Endothelial cell of umbilical vein (primary cell): ENCODE results near the gene EED. TPM values are rescaled to one million over a fixed set of nuclear protein-coding genes. Genes with fewer than 3 reads are reported as not detected.

Experiments used
- BruUV-seq: library from RNA; stranded (reverse); fragments of 400-500 nt; replicated peaks from 2 replicates; lab custom pipeline; 2021; lab: Mats Ljungman, UMichigan
- CTCF ChIA-PET: fragments of 300-600, 350-600 bp; sonication (Branson Sonifier 250); formaldehyde crosslinking; loops from one replicate; lab custom pipeline; 2021; ENCODE audit warnings: antibody characterized with exemption, inconsistent platforms; lab: Charles Lee
- POLR2A ChIA-PET: fragments of 300-600, 350-600 bp; sonication (Branson Sonifier 250); formaldehyde crosslinking; loops from one replicate; lab custom pipeline; 2021; ENCODE audit warnings: antibody characterized with exemption, inconsistent platforms; lab: Charles Lee
- DNase-seq: peaks from one replicate; pipeline ENCODE4 v3.0.0-alpha.2; 2011; ENCODE audit warnings: low read depth, low spot score
- FAIRE-seq: peaks from 2 replicates; lab custom pipeline; 2011; peaks lifted over from hg19 to GRCh38; lab: Jason Lieb, UNC
- H2AFZ ChIP-seq: 2 replicates; pipeline ENCODE4 v1.6.0; 2012; ENCODE audit warnings: low read depth, low read length, control low read depth, inconsistent platforms
- H3K27ac ChIP-seq: 2 replicates; pipeline ENCODE4 v1.5.1; 2011; ENCODE audit warnings: low read depth, mild to moderate bottlenecking, control low read depth, low read length, moderate library complexity; ENCODE audit not compliant: insufficient read depth
- H3K27me3 ChIP-seq, 2 experiments: 2 replicates each; pipeline versions ENCODE4 v1.6.0 to v1.6.1; 2011; ENCODE audit warnings: low read length in 2 of 2, mixed read lengths in 1 of 2; ENCODE audit not compliant: control insufficient read depth in 2 of 2, insufficient read depth in 2 of 2
- H3K36me3 ChIP-seq, 2 experiments: 2 replicates in 1 of 2; 3 replicates in 1 of 2; pipeline ENCODE4 v1.5.1; 2011; ENCODE audit warnings: low read length in 2 of 2, mild to moderate bottlenecking in 1 of 2, moderate library complexity in 1 of 2; ENCODE audit not compliant: control insufficient read depth in 2 of 2, insufficient read depth in 2 of 2; ENCODE audit errors: extremely low read depth in 1 of 2
- H3K4me1 ChIP-seq: 3 replicates; pipeline ENCODE4 v1.5.1; 2011; ENCODE audit warnings: mild to moderate bottlenecking, low read length; ENCODE audit not compliant: control insufficient read depth, insufficient read depth; ENCODE audit errors: extremely low read depth
- H3K4me2 ChIP-seq: 2 replicates; pipeline ENCODE4 v1.6.1; 2011; ENCODE audit warnings: low read length, control low read depth, mixed read lengths; ENCODE audit not compliant: insufficient read depth
- H3K4me3 ChIP-seq, 3 experiments: fragments of 200-600 bp in 1 of 3; sonication (generic), shearing (Covaris generic) in 1 of 3; replicated peaks in 1 of 3; 2 replicates each; pipeline ENCODE4 v1.5.1; 2011 to 2016; ENCODE audit warnings: control low read depth in 3 of 3, low read length in 3 of 3, mild to moderate bottlenecking in 2 of 3, inconsistent platforms in 1 of 3, low read depth in 1 of 3, moderate library complexity in 1 of 3; ENCODE audit not compliant: insufficient read depth in 1 of 3
- H3K79me2 ChIP-seq: 2 replicates; pipeline ENCODE4 v1.6.0; 2012; ENCODE audit warnings: low read length, inconsistent platforms; ENCODE audit not compliant: control insufficient read depth, insufficient read depth
- H3K9ac ChIP-seq: replicated peaks from 2 replicates; pipeline ENCODE3; 2011; ENCODE audit warnings: low read length, control low read depth; ENCODE audit not compliant: insufficient read depth; ENCODE audit errors: extremely low read depth
- H3K9me1 ChIP-seq: replicated peaks from 3 replicates; pipeline ENCODE4 v1.6.0; 2011; ENCODE audit warnings: mild to moderate bottlenecking, low read length; ENCODE audit not compliant: control insufficient read depth, insufficient read depth; ENCODE audit errors: extremely low read depth
- H3K9me3 ChIP-seq: replicated peaks from 2 replicates; pipeline ENCODE4 v1.5.1; 2012; ENCODE audit warnings: low read length, inconsistent platforms; ENCODE audit not compliant: control insufficient read depth, insufficient read depth
- H4K20me1 ChIP-seq: replicated peaks from 2 replicates; pipeline ENCODE3; 2011; ENCODE audit warnings: mild to moderate bottlenecking, low read length; ENCODE audit not compliant: control insufficient read depth, insufficient read depth; ENCODE audit errors: extremely low read depth
- EZH2 ChIP-seq: IDR thresholded peaks from 2 replicates; pipeline ENCODE4 v1.6.1; 2012; ENCODE audit warnings: borderline replicate concordance, low read depth, mild to moderate bottlenecking, moderate library complexity, low read length, inconsistent platforms; ENCODE audit not compliant: severe bottlenecking
- JUN ChIP-seq: IDR thresholded peaks from 2 replicates; pipeline ENCODE4 v1.6.1; 2011; ENCODE audit warnings: borderline replicate concordance, low read depth; ENCODE audit not compliant: insufficient read length, insufficient read depth
- POLR2A ChIP-seq: IDR thresholded peaks from 2 replicates; pipeline ENCODE4 v1.6.1; 2012; ENCODE audit warnings: low read depth, mild to moderate bottlenecking, control low read depth, low read length
- POLR2AphosphoS5 ChIP-seq: IDR thresholded peaks from 2 replicates; pipeline ENCODE4 v1.6.1; 2012; ENCODE audit warnings: low read depth, mild to moderate bottlenecking, control low read depth, low read length, moderate library complexity; ENCODE audit not compliant: insufficient read depth
- dilution Hi-C: fragments of 300-500 bp; cut with MboI; formaldehyde crosslinking; loops from one replicate; pipeline ENCODE4 v1.15.0; 2019; ENCODE audit warnings: low sequenced_read_pairs; ENCODE audit not compliant: extremely low pct_ligation_motif_present
- intact Hi-C: fragments of 100-400 bp; cut with micrococcal nuclease; formaldehyde crosslinking; loops from one replicate; pipeline ENCODE4 v1.10.0; 2022
- polyA plus RNA-seq, 4 experiments: library from polyadenylated mRNA; depleted of rRNA in 3 of 4; stranded (reverse) in 3 of 4; unstranded in 1 of 4; fragments of >200 nt; gene quantifications; 2 replicates each; pipeline versions ENCODE4 v1.2.1 to v1.2.3, GENCODE V29; 2011 to 2012; ENCODE audit warnings: missing spikeins in 1 of 4
- total RNA-seq: library from RNA; stranded (reverse); gene quantifications from 2 replicates; pipeline ENCODE4 v1.2.3, GENCODE V29; 2021
- TF ChIP-seq, protein P1 (sequence below), 2 donors: IDR thresholded peaks; 1 replicate in 1 of 2; 2 replicates in 1 of 2; pipeline ENCODE4 v1.5.1; 2011; ENCODE audit warnings: low read length in 2 of 2, mild to moderate bottlenecking in 2 of 2, moderate library complexity in 2 of 2, control low read depth in 1 of 2, inconsistent platforms in 1 of 2, low read depth in 1 of 2; ENCODE audit not compliant: insufficient read depth in 1 of 2; ENCODE audit errors: extremely low read depth in 1 of 2

Gene EED
- total and polyA plus RNA-seq, 2 donors (not counting 3 experiments of a cell fraction or from before 2014, with no cell fraction given) = 9.4 to 21.8 TPM

DNA sequence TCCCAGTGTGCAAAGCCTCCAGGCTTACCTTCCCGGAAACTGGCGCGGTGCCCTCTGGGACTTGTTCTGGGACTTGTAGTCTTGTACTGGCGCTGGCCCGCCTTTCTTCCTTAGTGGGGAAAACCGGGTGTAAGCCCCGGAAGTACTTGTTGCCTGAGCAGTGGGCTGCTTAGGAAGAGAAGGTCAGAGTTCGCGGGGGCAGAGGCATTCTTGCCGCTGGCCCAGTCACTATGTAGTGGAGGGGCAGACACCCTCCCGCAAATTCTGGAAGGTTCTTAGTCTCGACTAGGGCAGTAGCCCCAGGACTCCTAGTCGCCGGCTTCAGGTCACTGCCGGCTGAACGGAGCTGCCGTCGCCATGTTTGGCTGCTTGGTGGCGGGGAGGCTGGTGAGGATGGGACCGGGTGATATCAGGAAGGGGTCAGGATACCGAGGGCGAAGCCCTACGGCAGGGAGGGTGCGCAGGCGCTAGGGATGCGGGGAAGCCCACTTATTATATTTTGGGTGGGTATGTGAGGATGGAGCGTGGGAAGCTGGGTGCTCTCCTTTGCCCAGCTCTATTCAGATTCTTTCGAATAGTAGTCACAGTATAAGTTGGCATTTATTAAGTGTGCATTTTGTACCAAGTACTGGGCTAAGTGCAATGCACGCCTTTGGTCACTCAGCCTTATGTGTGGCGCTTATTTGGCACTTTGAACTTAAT, 57.7 kb downstream of the EED start, which contains the start of gene HIKESHI:
Gene HIKESHI (plus strand): TSS at position 149 of the 702 bp plus-strand sequence. CDS start 209 bp downstream, at position 358.
- intact Hi-C loops (loop anchor here (1.0 kb wide), 1 partner anchor 57 kb away; no protein-coding TSS in a partner anchor), dilution Hi-C loops (no loop called here)
- FAIRE-seq (peak; percentile 92), DNase-seq (peak; percentile 97)
- peaks cover 6% of the 10 kb centered on the region for H3K4me1 ChIP-seq
- TF ChIP-seq, protein P1, sequence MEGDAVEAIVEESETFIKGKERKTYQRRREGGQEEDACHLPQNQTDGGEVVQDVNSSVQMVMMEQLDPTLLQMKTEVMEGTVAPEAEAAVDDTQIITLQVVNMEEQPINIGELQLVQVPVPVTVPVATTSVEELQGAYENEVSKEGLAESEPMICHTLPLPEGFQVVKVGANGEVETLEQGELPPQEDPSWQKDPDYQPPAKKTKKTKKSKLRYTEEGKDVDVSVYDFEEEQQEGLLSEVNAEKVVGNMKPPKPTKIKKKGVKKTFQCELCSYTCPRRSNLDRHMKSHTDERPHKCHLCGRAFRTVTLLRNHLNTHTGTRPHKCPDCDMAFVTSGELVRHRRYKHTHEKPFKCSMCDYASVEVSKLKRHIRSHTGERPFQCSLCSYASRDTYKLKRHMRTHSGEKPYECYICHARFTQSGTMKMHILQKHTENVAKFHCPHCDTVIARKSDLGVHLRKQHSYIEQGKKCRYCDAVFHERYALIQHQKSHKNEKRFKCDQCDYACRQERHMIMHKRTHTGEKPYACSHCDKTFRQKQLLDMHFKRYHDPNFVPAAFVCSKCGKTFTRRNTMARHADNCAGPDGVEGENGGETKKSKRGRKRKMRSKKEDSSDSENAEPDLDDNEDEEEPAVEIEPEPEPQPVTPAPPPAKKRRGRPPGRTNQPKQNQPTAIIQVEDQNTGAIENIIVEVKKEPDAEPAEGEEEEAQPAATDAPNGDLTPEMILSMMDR (IDR thresholded peaks at IDR 0.05; ENCODE audit: extremely low read depth in 1 of 2, insufficient read depth in 1 of 2, low read depth in 1 of 2, low read length in 2 of 2) = no peak
- no peak for TF ChIP-seq EZH2
- no peak for TF ChIP-seq JUN
- peak; percentile 89 for TF ChIP-seq POLR2AphosphoS5
- peak; percentile 80 for TF ChIP-seq POLR2A
- no peaks in the 10 kb centered on the region for H3K36me3 ChIP-seq
- BruUV-seq = no TSS peak
- H3K27me3 ChIP-seq = peaks cover 0 to 3% of the 10 kb centered on the region in 2 experiments
- no peaks in the 10 kb centered on the region for H4K20me1 ChIP-seq
- H3K4me3 ChIP-seq = peak within 1 kb of the TSS; percentile 12 to 89 (median 75)
- H3K9me3 ChIP-seq = no peaks in the 10 kb centered on the region
- peak within 1 kb of the TSS; percentile 75 for H3K9ac ChIP-seq
- H2AFZ ChIP-seq = peak within 1 kb of the TSS; percentile 61
- H3K27ac ChIP-seq = peak within 1 kb of the TSS; percentile 58
- ChIA-PET POLR2A (no interaction called here), CTCF (interaction anchor here (0.8 to 1.6 kb wide), 5 partner anchors 59 to 447 kb away, joined by 4 to 6 read pairs (median 4); partner anchors contain the start of gene CCDC83)
- H3K4me2 ChIP-seq = peak within 1 kb of the TSS; percentile 97
- peaks cover 23% of the 10 kb centered on the region for H3K79me2 ChIP-seq
- H3K9me1 ChIP-seq = no peaks in the 10 kb centered on the region
